Measurements from ENCODE around the gene NGEF. TPM values are rescaled to one million over a fixed set of nuclear protein-coding genes. Genes with fewer than 3 reads are reported as not detected.

NGEF gene
- total and polyA plus RNA-seq, 9 of the 15 experiments (the other 6 are each of a cell fraction or from before 2014, with no cell fraction given): 0.07 to 0.17 (median 0.09) TPM; not detected in 6

DNA sequence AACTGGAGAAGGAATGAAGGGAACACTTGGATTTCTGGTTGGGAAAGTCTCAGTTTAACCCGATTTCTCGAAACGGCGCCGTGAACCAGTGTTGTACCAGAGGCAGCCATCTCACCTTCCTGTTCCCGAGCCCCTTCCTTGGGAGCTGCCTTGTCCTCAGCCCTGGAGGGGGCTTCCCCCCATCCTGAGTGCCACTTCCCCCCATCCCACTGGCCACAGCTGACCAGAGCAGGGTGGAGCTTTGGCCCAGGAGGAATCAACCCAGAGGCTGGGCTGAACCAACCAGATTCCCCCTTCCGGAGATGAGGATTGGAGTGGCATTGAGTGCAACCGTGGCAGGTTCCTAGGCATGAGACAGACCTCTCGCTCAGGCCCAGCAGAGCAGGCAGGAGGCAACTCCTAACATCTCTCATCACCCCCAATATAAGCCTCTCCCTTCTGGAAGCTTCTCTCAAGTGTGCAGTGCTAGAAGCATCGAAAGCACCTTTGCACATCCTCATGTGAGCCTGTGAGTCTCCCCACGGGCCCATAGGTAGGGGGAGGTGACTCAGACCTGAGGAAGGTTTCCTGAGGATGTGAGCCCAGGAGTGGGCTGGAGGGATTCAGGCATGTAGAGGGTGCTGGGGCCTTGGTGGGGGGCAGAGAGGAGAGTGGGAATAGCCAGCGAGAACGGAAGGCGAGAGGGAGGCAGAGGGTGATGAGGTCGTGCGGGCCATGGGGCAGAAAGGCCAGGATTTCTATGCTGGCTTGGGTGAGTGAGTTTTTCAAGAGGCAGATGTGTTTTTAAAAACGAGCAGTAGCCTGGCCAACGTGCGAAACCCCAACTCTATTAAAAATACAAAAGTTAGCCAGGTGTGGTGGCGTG lies 11.9 kb downstream of the NGEF start:
- no peak for FAIRE-seq
- 52% methylated on average over 18 of the region's 20 CpGs for WGBS (ENCODE audit: insufficient coverage, low coverage, missing lambda C conversion rate)
- intact Hi-C loops (cut with micrococcal nuclease): no loop called here
- CTCF ChIA-PET (ENCODE audit: low intra/inter-chr PET ratio): no interaction called here
- no peak overlapping the region for H3K27ac ChIP-seq (ENCODE audit: extremely low read depth, low read depth, low read length)
- peaks cover 0 to 38% of the 10 kb centered on the region in 2 experiments; a peak in 2 of 5 replicates for H3K27me3 ChIP-seq (ENCODE audit: control insufficient read depth in 2 of 2, insufficient read depth in 2 of 2, low read length in 2 of 2)
- no peaks in the 10 kb centered on the region for H3K79me2 ChIP-seq (ENCODE audit: control insufficient read depth, insufficient read depth, low read length)
- no peak overlapping the region for H3K9ac ChIP-seq (ENCODE audit: insufficient read depth in 1 of 2, low read depth in 2 of 2, low read length in 2 of 2)
- in situ Hi-C loops (cut with MboI): no loop called here
- no peak for TF ChIP-seq HLTF (IDR thresholded peaks at IDR 0.05)
- no peak for TF ChIP-seq PRMT5 (CRISPR knock-in tag; IDR thresholded peaks at IDR 0.05)
- no peak for TF ChIP-seq E2F3 (CRISPR knock-in tag; IDR thresholded peaks at IDR 0.05)
- TF ChIP-seq, protein P1, sequence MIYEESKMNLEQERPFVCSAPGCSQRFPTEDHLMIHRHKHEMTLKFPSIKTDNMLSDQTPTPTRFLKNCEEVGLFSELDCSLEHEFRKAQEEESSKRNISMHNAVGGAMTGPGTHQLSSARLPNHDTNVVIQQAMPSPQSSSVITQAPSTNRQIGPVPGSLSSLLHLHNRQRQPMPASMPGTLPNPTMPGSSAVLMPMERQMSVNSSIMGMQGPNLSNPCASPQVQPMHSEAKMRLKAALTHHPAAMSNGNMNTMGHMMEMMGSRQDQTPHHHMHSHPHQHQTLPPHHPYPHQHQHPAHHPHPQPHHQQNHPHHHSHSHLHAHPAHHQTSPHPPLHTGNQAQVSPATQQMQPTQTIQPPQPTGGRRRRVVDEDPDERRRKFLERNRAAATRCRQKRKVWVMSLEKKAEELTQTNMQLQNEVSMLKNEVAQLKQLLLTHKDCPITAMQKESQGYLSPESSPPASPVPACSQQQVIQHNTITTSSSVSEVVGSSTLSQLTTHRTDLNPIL (CRISPR knock-in tag; IDR thresholded peaks at IDR 0.05): no peak
- TF ChIP-seq RBM34 (IDR thresholded peaks at IDR 0.05; ENCODE audit: borderline replicate concordance, insufficient read depth, low read length): no peak
- no peak for TF ChIP-seq TAF15 (IDR thresholded peaks at IDR 0.05; ENCODE audit: low read depth, low read length)
- TF ChIP-seq NFE2 (IDR thresholded peaks at IDR 0.05; ENCODE audit: low read depth): no peak
- TF ChIP-seq ILK (tag; IDR thresholded peaks at IDR 0.05; ENCODE audit: borderline replicate concordance, low read depth): no peak
- TF ChIP-seq RBM39 (optimal IDR thresholded peaks at IDR 0.05; ENCODE audit: low read depth, low read length): no peak
- no peak for TF ChIP-seq KDM2B (CRISPR knock-in tag; IDR thresholded peaks at IDR 0.05)
- TF ChIP-seq C11orf30 (IDR thresholded peaks at IDR 0.05; ENCODE audit: low read depth): no peak
- no peak for TF ChIP-seq BACH1 (tag; IDR thresholded peaks at IDR 0.05)
- TF ChIP-seq TSC22D4 (tag; IDR thresholded peaks at IDR 0.05): no peak
- no peak for TF ChIP-seq ZNF134 (CRISPR knock-in tag; conservative IDR thresholded peaks at IDR 0.05)
- no peak for TF ChIP-seq HDAC1 (IDR thresholded peaks at IDR 0.05)
- no peak for TF ChIP-seq NONO (IDR thresholded peaks at IDR 0.05; ENCODE audit: low read depth in 2 of 2, low read length in 1 of 2)
- no peak for TF ChIP-seq NCOA1 (IDR thresholded peaks at IDR 0.05; ENCODE audit: low read depth)
- no peaks in the 10 kb centered on the region for H3K9me1 ChIP-seq (ENCODE audit: control insufficient read depth, insufficient read depth, low read length)
- no peak overlapping the region for H3K4me2 ChIP-seq (ENCODE audit: insufficient read depth, low read length)
- H3K9me3 ChIP-seq (replicated peaks; ENCODE audit: control insufficient read depth, insufficient read depth, low read depth, low read length): no peaks in the 10 kb centered on the region
- H3K4me3 ChIP-seq: no peak overlapping the region
- no peak for ATAC-seq
- POLR2A ChIA-PET: no interaction called here
- no TSS peak for BruUV-seq (replicated peaks)
- DNase-seq (ENCODE audit: extremely low read depth in 1 of 4, low spot score in 3 of 4): no peak
- H4K20me1 ChIP-seq (replicated peaks; ENCODE audit: control insufficient read depth, insufficient read depth, low read length): no peaks in the 10 kb centered on the region
- no peaks in the 10 kb centered on the region for H3K36me3 ChIP-seq (ENCODE audit: control insufficient read depth, insufficient read depth, low read length)
- H3K4me1 ChIP-seq (replicated peaks in 1 of 2; ENCODE audit: control insufficient read depth in 2 of 2, insufficient read depth in 2 of 2, low read length in 2 of 2): peaks cover 0 to 7% of the 10 kb centered on the region in 2 experiments; a peak in 1 of 5 replicates
- H2AFZ ChIP-seq (ENCODE audit: low read depth, low read length): no peak overlapping the region

Measured in K562 (cell line).